Sigmoid colon (tissue), 4 donors: ENCODE data around the gene POGLUT2.

Experiments
- CTCF ChIP-seq, 4 experiments: fragments of 450-650 bp in 3 of 4; fragments of 200-600 bp in 1 of 4; IDR thresholded peaks; one replicate each; pipeline ENCODE4 v1.5.1; 2016 to 2019; ENCODE audit warnings: antibody characterized with exemption in 4 of 4, mild to moderate bottlenecking in 3 of 4, moderate library complexity in 2 of 4
- POLR2AphosphoS5 ChIP-seq, 4 donors: sonication (generic); formaldehyde crosslinking; IDR thresholded peaks; one replicate each; pipeline ENCODE4 v1.6.1; 2017; ENCODE audit warnings: antibody characterized with exemption in 4 of 4

GRCh38 chr13:102817241-102817640 lies 18.5 kb upstream of the POGLUT2 start:
- TF ChIP-seq CTCF (IDR thresholded peaks at IDR 0.05) (no peak), POLR2AphosphoS5 (IDR thresholded peaks at IDR 0.05) (no peak)
